BE2C (cell line): Measurements from ENCODE around the gene RAD52.

ENCODE experiments used
- DNase-seq: peaks from one replicate; pipeline ENCODE4 v3.0.0-alpha.2; 2020
- H3K27me3 ChIP-seq: fragments of 250-450 bp; sonication (Bioruptor Pico); 2 replicates; pipeline ENCODE4 v1.5.1; 2020; ENCODE audit warnings: mild to moderate bottlenecking
- H3K36me3 ChIP-seq: fragments of 250-450 bp; sonication (Bioruptor Pico); 2 replicates; pipeline ENCODE4 v1.5.1; 2020; ENCODE audit warnings: mild to moderate bottlenecking
- H3K4me1 ChIP-seq: fragments of 250-450 bp; sonication (Bioruptor Pico); 2 replicates; pipeline ENCODE4 v1.5.1; 2020
- H3K4me3 ChIP-seq: 2 replicates; pipeline ENCODE4 v1.5.1; 2011; ENCODE audit warnings: low read depth, low read length
- H3K9me3 ChIP-seq: fragments of 250-450 bp; sonication (Bioruptor Pico); 2 replicates; pipeline ENCODE4 v1.5.1; 2020
- TF ChIP-seq, protein P1 (sequence below): IDR thresholded peaks from 2 replicates; pipeline ENCODE4 v1.5.1; 2012; ENCODE audit warnings: mild to moderate bottlenecking, low read depth, low read length

Gene RAD52

GRCh38 chr12:886206-886605 is 63.3 kb downstream of the RAD52 start:
- no peaks in the 10 kb centered on the region for H3K27me3 ChIP-seq
- TF ChIP-seq, protein P1, sequence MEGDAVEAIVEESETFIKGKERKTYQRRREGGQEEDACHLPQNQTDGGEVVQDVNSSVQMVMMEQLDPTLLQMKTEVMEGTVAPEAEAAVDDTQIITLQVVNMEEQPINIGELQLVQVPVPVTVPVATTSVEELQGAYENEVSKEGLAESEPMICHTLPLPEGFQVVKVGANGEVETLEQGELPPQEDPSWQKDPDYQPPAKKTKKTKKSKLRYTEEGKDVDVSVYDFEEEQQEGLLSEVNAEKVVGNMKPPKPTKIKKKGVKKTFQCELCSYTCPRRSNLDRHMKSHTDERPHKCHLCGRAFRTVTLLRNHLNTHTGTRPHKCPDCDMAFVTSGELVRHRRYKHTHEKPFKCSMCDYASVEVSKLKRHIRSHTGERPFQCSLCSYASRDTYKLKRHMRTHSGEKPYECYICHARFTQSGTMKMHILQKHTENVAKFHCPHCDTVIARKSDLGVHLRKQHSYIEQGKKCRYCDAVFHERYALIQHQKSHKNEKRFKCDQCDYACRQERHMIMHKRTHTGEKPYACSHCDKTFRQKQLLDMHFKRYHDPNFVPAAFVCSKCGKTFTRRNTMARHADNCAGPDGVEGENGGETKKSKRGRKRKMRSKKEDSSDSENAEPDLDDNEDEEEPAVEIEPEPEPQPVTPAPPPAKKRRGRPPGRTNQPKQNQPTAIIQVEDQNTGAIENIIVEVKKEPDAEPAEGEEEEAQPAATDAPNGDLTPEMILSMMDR = no peak
- no peaks in the 10 kb centered on the region for H3K4me1 ChIP-seq
- H3K4me3 ChIP-seq = no peak overlapping the region
- H3K9me3 ChIP-seq = no peaks in the 10 kb centered on the region
- H3K36me3 ChIP-seq = peaks cover 90% of the 10 kb centered on the region
- no peak for DNase-seq

DNA sequence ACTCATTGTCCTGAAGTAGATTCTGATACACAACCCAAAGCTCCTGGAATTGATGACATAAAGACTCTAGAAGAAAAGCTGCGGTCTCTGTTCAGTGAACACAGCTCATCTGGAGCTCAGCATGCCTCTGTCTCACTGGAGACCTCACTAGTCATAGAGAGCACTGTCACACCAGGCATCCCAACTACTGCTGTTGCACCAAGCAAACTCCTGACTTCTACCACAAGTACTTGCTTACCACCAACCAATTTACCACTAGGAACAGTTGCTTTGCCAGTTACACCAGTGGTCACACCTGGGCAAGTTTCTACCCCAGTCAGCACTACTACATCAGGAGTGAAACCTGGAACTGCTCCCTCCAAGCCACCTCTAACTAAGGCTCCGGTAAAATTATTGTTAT is 63.8 kb downstream of the RAD52 start:
- no peaks in the 10 kb centered on the region for H3K9me3 ChIP-seq
- no peak for DNase-seq
- H3K4me1 ChIP-seq = no peaks in the 10 kb centered on the region
- H3K27me3 ChIP-seq = no peaks in the 10 kb centered on the region
- H3K4me3 ChIP-seq = no peak overlapping the region
- TF ChIP-seq, protein P1 = no peak
- peaks cover 95% of the 10 kb centered on the region for H3K36me3 ChIP-seq

DNA sequence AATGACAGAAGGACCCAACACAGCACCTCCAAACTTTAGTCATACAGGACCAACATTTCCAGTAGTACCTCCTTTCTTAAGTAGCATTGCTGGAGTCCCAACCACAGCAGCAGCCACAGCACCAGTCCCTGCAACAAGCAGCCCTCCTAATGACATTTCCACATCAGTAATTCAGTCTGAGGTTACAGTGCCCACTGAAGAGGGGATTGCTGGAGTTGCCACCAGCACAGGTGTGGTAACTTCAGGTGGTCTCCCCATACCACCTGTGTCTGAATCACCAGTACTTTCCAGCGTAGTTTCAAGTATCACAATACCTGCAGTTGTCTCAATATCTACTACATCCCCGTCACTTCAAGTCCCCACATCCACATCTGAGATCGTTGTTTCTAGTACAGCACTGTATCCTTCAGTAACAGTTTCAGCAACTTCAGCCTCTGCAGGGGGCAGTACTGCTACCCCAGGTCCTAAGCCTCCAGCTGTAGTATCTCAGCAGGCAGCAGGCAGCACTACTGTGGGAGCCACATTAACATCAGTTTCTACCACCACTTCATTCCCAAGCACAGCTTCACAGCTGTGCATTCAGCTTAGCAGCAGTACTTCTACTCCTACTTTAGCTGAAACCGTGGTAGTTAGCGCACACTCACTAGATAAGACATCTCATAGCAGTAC is 64.6 kb downstream of the RAD52 start:
- Histone ChIP-seq H3K4me1 (no peaks in the 10 kb centered on the region), H3K4me3 (no peak overlapping the region), H3K9me3 (no peaks in the 10 kb centered on the region), H3K27me3 (no peaks in the 10 kb centered on the region), H3K36me3 (peaks cover 98% of the 10 kb centered on the region)
- no peak for DNase-seq
- TF ChIP-seq, protein P1 = no peak

GRCh38 chr12:880656-881055 is 68.8 kb downstream of the RAD52 start:
- H3K9me3 ChIP-seq = no peaks in the 10 kb centered on the region; the same call in 1 of the 2 replicates
- H3K4me3 ChIP-seq = no peak overlapping the region
- no peaks in the 10 kb centered on the region for H3K4me1 ChIP-seq
- TF ChIP-seq, protein P1 = no peak
- peaks cover 72% of the 10 kb centered on the region for H3K36me3 ChIP-seq
- H3K27me3 ChIP-seq = no peaks in the 10 kb centered on the region
- no peak for DNase-seq

GRCh38 chr12:879641-880040 is 69.9 kb downstream of the RAD52 start:
- no peak for DNase-seq
- Histone ChIP-seq H3K4me3 (no peak overlapping the region), H3K27me3 (no peaks in the 10 kb centered on the region), H3K9me3 (no peaks in the 10 kb centered on the region; the same call in 1 of the 2 replicates), H3K4me1 (no peaks in the 10 kb centered on the region), H3K36me3 (peaks cover 69% of the 10 kb centered on the region)
- TF ChIP-seq, protein P1 = no peak

- DNase-seq = no peak
Observed at GRCh38 chr12:873954-874353, 75.5 kb downstream of the RAD52 start.

More at GRCh38 chr12:873954-874353, 75.5 kb downstream of the RAD52 start:
- H3K27me3 ChIP-seq = no peaks in the 10 kb centered on the region
- H3K9me3 ChIP-seq = no peaks in the 10 kb centered on the region; the same call in 1 of the 2 replicates
- TF ChIP-seq, protein P1 = no peak
- no peak overlapping the region for H3K4me3 ChIP-seq
- no peaks in the 10 kb centered on the region for H3K4me1 ChIP-seq
- peaks cover 38% of the 10 kb centered on the region for H3K36me3 ChIP-seq
